GM19463 (cell line): ENCODE results near the gene RNF123.

Source experiments
- ATAC-seq: cut with Tn5 transposase; IDR thresholded peaks from one replicate; pipeline ENCODE4 v1.9.1; 2021; ENCODE audit warnings: mild to moderate bottlenecking, moderate library complexity; ENCODE audit not compliant: unreplicated experiment

RNF123 gene

DNA sequence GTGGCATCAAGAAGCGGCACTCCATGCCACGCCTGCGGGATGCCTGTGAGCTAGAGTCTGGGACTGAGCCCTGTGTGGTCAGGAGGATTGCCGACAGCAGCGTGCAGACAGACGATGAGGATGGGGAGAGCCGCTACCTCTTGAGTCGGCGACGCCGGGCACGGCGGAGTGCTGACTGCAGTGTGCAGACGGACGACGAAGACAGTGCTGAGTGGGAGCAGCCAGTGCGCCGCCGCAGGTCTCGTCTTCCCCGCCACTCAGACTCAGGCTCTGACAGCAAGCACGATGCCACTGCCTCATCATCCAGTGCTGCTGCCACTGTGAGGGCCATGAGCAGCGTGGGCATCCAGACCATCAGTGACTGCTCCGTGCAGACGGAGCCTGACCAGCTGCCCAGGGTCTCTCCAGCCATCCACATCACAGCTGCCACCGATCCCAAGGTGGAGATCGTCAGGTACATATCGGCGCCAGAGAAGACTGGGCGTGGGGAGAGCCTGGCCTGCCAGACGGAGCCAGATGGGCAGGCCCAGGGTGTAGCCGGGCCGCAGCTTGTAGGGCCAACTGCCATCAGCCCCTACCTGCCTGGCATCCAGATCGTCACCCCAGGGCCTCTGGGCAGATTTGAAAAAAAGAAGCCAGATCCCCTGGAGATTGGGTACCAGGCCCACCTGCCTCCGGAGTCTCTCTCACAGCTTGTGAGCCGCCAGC lies 32.0 kb upstream of the RNF123 start:
- ATAC-seq: no peak

DNA sequence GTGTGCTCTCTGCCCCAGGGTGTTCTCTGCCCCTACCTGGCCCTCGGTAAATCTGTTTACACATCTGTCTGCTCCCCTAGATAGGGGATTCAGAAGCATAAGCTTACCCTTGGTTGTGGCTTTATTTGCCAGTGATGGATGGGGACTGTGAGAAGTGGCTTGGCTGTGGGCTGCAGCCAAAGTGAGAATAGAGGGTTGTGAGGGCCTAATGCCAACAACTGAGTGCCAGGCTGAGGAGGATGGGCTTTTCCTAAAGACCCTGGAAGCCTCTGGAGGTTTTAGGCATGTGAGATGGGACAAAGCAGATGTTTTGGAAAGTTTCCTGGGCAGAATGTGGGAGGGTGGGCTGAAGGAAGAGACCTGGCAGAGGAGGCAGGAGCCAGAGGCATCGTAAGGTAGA lies 30.6 kb upstream of the RNF123 start:
- ATAC-seq: no peak

DNA sequence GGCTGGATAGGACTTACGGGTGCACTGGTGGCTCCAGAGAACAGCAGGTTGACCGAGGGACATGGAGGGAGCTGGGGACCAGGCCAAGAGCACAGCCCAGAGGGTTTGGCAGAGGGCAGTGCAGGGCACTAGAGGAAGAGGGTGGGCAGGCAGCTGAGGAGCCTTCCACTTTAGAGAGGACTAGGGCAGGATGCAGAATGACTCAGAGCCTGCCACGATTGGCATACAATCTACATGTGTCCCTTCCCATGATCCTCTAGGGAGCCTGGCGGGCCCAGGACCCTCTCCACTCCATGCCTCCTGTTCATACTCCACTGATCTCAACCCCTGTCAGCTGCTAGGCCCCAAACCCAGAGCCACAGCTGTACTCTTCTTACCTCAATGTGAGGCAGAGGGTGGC lies 29.6 kb upstream of the RNF123 start:
- ATAC-seq: no peak

DNA sequence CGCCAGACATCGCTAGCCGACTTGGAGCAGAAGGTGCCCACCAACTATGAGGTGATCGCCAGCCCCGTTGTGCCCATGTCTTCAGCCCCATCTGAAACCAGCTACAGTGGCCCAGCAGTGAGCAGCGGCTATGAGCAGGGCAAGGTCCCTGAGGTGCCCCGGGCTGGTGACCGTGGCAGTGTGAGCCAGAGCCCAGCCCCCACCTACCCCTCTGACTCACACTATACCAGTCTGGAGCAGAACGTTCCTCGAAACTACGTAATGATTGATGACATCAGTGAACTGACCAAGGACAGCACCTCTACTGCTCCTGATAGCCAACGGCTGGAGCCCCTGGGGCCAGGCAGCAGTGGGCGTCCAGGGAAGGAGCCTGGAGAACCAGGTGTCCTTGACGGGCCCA lies 28.1 kb upstream of the RNF123 start:
- ATAC-seq: no peak

DNA sequence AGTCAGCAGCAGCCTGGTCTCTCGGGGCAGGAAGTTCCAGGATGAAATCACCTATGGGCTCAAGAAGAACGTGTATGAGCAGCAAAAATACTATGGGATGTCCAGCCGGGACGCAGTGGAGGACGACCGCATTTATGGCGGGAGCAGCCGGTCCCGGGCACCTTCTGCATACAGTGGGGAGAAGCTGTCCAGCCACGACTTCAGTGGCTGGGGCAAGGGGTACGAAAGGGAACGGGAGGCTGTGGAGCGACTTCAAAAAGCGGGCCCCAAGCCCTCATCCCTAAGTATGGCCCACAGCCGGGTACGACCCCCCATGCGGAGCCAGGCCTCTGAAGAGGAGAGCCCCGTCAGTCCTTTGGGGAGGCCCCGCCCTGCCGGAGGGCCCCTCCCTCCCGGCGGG lies 27.3 kb upstream of the RNF123 start:
- no peak for ATAC-seq

DNA sequence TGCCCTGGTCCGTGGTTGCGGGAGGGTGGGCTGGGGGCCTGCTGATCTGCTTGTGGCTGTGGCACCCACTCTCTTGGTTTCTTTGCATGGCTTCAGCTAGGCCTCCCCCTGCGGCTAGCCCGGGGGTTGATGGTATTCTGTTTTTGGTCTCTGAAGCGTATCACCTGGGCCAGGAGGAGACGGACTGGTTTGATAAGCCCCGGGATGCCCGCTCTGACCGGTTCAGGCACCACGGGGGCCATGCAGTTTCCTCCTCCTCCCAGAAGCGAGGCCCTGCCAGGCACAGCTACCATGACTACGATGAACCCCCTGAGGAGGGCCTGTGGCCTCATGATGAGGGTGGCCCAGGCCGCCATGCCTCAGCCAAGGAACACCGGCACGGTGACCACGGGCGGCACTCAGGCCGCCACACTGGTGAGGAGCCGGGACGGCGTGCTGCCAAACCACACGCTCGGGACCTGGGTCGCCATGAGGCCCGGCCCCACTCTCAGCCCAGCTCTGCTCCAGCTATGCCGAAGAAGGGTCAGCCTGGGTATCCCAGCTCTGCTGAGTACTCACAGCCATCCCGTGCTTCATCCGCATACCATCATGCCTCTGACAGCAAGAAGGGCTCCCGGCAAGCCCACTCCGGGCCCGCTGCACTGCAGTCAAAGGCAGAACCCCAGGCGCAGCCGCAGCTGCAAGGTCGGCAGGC lies 26.5 kb upstream of the RNF123 start:
- no peak for ATAC-seq

DNA sequence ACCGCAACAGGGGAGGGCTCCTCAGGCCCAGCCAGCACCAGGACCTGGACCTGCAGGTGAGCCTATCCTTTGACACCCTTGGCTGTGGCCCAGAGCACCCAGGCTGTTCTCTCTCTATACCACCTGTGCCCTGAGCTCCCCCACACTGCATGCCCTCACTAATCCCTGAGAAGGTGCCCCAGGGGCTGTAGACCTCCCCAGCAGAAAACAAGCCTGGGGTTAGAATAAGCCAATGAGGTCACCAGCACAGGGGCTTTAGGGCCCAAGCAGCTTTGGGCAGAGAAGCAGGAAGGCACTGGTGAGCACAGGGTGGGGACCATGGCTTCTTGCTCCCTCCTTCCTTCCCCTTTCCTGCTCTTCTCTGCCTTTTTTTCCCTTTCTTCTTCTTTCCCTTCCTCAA lies 25.5 kb upstream of the RNF123 start:
- no peak for ATAC-seq

DNA sequence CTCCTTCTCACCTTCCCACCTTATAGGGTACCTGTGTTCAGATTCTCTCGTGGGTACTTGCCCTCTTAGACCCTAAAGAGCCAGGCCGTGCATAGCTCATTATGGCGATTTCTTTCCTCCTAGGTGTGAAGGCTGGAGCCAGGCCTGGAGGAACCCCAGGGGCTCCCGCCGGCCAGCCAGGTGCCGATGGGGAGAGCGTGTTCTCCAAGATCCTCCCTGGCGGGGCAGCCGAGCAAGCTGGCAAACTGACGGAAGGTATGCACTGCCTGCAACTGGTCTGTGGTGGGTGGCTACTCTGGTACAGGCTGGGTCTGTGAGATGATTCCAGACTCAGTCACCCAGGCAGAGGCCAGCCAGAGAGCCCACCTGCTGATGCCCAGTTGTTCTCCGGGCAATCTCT lies 25.1 kb upstream of the RNF123 start:
- ATAC-seq: no peak

DNA sequence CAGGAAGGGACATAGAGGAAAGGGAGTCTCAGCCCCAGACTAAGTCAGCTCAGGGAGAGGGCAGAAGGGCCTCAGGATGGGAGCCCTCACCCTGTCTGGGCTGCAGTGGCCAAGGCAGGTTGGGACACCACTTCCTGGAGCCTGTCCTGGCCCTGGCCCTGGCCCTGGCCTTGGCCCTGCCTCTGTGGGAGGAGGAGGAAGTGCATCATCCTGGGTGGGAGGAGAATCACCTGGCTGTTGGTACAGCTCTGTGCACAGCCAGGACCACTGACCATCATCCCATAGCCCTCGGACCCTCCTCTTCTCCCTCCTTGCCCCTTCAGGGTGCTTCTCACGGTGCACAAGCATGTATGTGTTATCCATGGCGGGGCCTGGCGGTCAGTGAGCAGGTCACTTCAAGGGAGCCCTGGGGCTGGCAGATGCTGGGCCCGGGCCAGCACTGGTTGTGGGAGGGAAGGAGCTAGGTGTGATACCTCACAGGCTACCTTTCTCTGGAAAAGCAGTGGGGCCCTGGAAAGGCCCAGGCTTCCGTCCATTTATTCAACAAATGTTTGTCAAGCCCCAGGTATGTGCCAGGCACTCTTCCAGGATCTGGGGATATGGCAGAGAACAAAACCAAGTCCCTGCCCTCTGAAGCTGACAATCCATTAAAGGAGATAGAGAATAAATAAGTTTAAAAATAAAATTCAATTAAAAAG lies 23.4 kb upstream of the RNF123 start:
- no peak for ATAC-seq

DNA sequence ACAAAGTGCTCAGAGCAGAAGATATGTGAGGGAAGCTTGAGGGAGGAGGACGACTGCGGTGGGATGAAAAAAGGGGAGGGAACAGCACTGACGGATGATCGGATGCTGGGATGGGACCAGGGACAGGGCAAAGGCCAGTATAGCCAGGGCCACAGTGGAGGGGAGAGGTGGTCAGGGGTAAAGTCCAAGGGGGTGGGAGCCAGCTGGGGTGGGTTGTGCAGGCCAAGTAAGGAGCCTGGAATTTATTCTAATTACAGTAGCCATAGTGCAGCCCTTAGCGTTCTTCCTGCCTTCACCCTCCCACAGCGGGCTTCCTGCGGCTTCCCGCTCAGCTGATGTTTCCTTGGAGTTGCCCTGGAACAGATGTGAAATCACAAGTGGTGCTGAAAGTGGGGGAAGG lies 22.8 kb upstream of the RNF123 start:
- no peak for ATAC-seq

DNA sequence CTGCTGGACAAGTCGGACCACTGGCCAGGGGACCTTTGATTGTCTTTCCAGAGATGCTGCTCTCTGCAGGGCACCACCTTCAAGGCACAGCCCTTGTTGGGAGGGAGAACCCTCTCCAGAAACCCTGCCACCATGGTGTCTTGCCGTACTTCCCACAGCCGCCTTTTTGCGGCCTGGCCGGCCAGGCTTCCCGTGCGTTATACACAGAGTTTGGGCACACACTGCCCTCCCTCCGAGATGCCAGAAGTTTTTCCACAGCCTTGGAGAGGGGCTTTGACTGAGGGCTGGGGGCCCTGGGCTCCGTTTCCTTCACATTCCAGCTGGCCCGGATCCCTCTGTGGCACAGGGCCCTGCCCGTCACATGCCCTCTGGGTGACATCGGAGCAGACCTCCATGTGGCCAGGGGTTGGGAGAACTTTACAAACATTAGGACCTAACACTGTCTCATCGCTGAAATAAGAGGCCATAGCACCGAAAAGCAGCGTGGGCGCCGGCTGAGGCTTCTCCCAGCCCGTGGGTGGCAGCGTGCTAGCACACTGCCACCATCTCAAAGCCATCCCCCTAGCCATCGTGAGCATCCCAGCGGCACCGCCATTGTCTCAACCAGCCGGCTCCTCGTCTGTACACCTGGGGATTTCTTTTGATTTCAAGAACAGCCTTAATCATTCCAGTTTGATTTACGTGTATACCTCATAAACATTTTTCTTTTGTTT lies 21.5 kb upstream of the RNF123 start:
- no peak for ATAC-seq

DNA sequence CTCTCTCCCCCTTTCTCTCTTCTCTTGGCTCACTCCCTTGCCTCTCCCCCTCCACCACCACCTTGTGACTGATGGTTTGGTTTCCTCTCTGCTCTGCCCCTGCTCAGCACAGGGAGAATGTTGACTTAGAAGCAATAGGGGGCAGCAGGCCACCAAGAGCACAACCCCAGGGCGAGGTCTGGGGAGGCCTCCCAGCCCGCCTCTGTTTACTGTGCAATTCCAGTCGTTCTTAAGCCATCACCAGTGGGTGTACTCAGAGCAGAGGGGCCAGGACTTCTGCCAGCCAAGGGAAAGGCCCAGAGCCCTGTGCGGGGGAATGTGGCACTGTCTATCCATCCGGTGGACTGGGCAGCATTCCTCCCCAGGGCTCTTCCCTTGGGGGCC lies 21.0 kb upstream of the RNF123 start:
- no peak for ATAC-seq

DNA sequence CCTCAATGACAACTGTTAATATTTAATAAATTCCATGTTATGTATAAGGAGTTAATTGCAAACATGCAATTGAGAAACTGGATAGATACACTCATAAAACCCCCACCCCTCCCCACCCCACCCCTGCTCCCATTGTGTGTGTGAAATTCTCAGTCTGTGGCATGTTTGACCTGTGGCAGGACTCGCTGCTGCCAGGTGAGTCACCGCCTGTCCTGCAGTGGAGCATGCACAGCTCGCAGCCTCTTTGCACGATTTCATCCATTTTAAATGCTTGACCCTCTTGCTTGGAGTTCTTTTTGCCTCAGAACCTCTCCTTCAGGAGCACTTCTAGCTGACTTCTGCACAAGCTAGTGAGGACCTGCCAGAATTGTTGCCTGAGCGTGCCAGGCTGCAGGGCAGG lies 20.5 kb upstream of the RNF123 start:
- no peak for ATAC-seq

DNA sequence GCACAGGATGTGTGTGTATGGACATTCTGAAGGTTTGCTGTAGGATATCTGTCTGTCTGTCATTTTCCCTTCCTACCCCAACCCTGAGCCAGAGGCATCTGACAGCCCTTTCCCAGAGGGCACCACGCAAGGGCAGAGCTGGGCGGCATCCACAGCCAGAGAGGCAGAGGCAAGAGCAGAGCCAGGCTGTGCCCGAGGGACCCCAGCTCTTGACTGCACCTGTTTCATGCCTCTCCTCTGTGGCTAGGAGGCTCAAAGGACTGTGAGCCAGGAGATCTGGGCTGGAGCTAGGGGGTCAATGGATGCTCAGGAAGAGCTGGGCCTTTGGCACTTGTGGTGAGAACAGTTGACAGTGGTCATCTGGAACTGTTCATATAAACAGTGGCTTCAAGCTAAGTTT lies 20.0 kb upstream of the RNF123 start:
- ATAC-seq: no peak

DNA sequence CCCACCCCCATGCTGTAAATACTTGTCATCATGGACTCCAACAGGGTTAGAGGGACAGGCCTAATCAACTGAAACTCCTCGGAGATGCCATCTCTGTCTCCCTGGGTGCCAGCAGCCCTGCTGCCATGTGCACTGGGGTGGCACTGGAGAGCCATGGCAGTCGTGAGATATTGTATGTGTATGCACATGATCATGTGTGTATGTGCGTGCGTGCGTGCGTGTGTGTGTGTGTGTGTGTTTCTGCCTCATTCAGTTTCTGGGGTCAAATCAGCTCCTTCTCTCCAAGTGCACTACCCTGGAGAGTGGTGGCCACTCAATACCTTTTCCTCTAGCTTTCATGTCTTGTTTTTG lies 18.4 kb upstream of the RNF123 start:
- ATAC-seq: no peak

DNA sequence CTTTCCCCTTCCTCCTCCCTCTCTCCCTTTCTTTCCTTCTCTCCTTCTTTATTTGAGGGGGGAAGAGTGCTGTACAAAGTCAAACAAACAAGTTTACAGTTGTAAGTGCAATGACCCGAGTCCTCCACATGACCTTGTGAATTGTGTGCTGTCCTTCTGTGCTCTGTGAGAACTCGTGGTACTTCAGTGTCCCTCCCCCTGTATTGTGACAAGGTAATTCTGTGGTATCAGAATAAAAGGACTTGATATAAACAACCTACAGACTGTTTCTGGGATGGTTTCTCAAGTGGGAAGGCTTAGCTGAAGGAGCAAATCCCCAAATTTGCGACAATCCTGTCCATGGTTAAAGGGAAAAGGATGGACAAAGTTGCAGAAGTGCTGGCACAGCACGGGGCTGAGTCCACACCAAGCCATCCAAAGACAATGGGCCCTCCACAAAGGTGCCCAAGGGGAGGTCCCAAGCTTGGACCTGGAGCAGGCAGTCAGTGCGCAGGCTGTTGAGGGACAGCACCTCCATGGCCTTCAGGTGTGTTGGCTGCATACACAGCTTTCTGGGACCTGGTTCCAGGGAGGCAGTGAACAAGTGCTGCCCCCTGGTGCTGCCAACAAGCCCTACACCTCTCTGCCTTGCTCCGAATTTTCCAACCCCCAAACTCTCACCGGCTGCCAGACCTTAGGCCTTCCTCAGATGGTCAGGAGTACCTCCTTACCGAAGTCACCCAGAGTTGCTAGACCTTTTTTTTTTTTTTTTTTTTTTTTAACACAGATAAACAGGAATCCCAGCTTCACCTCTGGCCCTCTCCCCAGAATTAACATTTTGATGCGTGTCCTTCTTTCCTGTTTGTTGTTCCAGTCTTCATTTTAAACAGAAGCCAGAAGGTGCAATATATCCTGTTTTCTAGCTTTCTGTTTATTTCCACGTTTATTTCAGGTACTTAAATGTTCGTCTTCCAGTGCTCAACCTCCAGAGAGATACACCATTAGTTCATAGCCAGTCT lies 17.8 kb upstream of the RNF123 start:
- no peak for ATAC-seq

DNA sequence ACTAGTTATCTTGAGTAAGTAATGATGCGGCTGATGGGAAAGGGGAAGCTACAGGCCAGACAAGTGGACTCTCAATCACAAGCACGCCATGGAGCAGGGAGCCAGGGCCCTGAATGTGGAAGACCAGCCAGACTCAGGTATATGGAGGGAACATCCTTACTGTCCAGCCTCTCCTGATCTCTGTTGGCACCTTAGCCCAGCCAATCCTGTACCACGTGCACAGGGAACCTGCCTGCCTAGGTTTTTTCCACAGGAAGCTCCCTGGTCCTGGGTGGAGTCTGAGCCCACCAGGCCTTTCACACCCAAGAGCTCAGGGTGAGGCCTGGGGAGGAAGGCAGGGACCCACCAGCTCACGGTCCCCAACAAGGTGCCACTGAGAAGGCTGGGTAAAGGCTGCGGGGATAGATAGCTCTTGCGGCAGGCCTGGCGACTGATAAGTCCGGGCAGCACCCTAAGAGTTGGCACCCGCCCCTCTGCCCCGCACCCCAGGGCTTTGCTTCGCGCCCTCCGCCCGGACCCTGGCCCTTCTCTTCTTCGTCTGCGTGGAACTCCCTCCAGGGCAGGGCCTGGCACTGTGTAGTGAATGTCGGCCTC lies 16.1 kb upstream of the RNF123 start:
- no peak for ATAC-seq

DNA sequence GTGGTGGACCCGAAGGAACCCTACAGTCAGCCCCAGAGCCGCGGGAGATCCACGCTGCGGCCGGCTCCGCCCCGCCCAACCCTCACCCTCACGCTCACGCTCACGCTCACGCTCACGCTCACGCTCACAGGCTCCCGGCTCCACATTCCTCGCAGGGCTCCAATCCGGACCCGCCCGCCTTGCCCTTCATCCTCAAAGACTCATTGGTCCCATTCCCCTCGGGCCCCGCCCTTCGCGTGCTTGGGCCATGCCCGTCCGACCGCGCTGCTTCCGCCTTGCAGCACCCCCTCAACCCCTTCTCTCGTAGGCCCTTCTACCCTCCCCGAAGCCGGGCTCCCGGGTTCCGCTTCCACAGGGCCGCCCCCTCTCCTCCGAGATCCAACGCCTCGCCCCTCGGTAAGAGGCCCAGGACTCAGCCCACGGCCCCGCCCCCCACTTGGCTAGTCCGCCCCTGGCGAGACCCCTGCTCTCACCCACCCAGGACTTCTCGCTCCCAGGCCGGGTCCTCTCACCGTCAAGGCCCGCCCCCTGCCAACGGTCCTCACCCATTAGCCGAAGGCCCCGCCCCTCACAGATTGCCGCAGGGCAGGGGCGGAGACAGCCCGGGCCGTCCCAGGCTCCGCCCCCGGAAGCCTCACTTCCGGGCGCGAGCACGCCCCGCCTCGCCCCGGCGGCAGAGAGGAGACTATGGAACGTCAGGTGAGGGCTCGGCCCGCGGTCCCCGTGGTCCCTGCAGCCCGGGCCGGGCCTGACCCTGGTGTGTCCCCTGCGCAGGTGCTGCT lies 15.5 kb upstream of the RNF123 start, which contains the start of gene APEH:
Gene APEH (plus strand): TSS at position 637 of the 782 bp plus-strand sequence. CDS start 51 bp downstream, at position 688.
- peak; percentile 74 for ATAC-seq

DNA sequence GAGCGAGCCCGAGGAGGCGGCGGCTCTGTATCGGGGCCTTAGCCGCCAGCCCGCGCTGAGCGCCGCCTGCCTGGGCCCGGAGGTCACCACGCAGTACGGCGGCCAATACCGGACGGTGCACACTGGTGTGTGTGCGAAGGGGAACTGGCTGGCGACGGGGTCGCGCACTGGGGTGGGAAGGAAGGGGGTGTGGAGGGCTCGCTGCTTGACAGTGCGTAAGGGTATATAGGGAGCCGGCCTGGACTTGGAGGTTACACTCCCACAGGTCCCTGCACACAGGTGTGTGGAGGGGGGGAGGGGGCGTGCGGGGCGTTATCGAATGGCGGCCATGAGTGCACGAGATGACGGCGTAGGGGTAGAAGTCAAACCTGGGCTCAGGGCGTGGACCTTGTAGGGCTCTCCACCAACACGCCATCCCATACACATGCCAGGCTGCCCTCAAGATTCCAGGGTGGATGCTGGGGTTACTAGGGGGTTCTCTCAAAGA lies 14.8 kb upstream of the RNF123 start:
- ATAC-seq: peak; percentile 17
